Hematopoietic multipotent progenitor cell (in vitro differentiated cells): ENCODE measurements around the gene OXA1L. TPM values are rescaled to one million over a fixed set of nuclear protein-coding genes. Genes with fewer than 3 reads are reported as not detected.
"Not testable (repeated sequence)": the region's sequence is repeated elsewhere in the genome, so short reads cannot be mapped to it uniquely, and the experiment has no call there.

Source experiments
- DNase-seq, 3 donors: peaks; one replicate each; pipeline ENCODE4 v3.0.0-alpha.2; 2011 to 2015; ENCODE audit warnings: low read depth in 2 of 3, low spot score in 2 of 3
- total RNA-seq: library from RNA; depleted of rRNA; stranded (reverse); fragments of >200 nt; gene quantifications from one replicate; pipeline ENCODE4 v1.2.3, GENCODE V29; 2012

Gene OXA1L
- total RNA-seq, result 138 TPM

GRCh38 chr14:22766457-22767322 lies at the start of gene OXA1L:
Gene OXA1L (plus strand): TSS chr14:22766688. CDS start chr14:22766702, 14 bp downstream.
- DNase-seq, result peak; percentile 89 to 99 (median 98)

- no peak for DNase-seq
These were observed 48.4 kb upstream of the OXA1L start for GRCh38 chr14:22718091-22718490.

GRCh38 chr14:22721213-22721612 lies 45.3 kb upstream of the OXA1L start:
- no peak for DNase-seq

- no peak for DNase-seq
These were observed 42.7 kb upstream of the OXA1L start for GRCh38 chr14:22723815-22724214.

- not testable (repeated sequence) for DNase-seq
These were observed 41.6 kb upstream of the OXA1L start for GRCh38 chr14:22724847-22725246.

- not testable (repeated sequence) for DNase-seq
These were observed 41.1 kb upstream of the OXA1L start for GRCh38 chr14:22725374-22725773.

- DNase-seq, result no peak
These were observed 40.5 kb upstream of the OXA1L start for GRCh38 chr14:22726012-22726411.

GRCh38 chr14:22732062-22732461 lies 34.4 kb upstream of the OXA1L start:
- not testable (repeated sequence) for DNase-seq

GRCh38 chr14:22733829-22734228 lies 32.7 kb upstream of the OXA1L start:
- DNase-seq, result no peak

GRCh38 chr14:22735096-22735495 lies 31.4 kb upstream of the OXA1L start:
- DNase-seq, result no peak

- not testable (repeated sequence) for DNase-seq
These were observed 30.1 kb upstream of the OXA1L start for GRCh38 chr14:22736384-22736783.

GRCh38 chr14:22737052-22737451 lies 29.4 kb upstream of the OXA1L start:
- no peak for DNase-seq

GRCh38 chr14:22739423-22739822 lies 27.1 kb upstream of the OXA1L start:
- DNase-seq, result no peak

GRCh38 chr14:22740020-22740419 lies 26.5 kb upstream of the OXA1L start:
- no peak for DNase-seq

- DNase-seq, result no peak
These were observed 18.7 kb upstream of the OXA1L start for GRCh38 chr14:22747769-22748168.

GRCh38 chr14:22748206-22748605 lies 18.3 kb upstream of the OXA1L start:
- DNase-seq, result no peak

- peak in 2 of 3 donors; percentile 20 to 55 for DNase-seq
These were observed 17.8 kb upstream of the OXA1L start for GRCh38 chr14:22748631-22749068.

GRCh38 chr14:22752422-22752821 lies 14.1 kb upstream of the OXA1L start:
- DNase-seq, result no peak

GRCh38 chr14:22753586-22753985 lies 12.9 kb upstream of the OXA1L start:
- DNase-seq, result no peak

- DNase-seq, result not testable (repeated sequence)
These were observed 8.4 kb upstream of the OXA1L start for GRCh38 chr14:22757972-22758650.

GRCh38 chr14:22761734-22762133 lies 4.8 kb upstream of the OXA1L start:
- DNase-seq, result no peak

- no peak for DNase-seq
These were observed 2.1 kb upstream of the OXA1L start for GRCh38 chr14:22764382-22764781.
